ENCODE results near the gene CAMTA1.

CAMTA1 gene

GRCh38 chr1:7501723-7502603, 716.7 kb downstream of the CAMTA1 start:
- no peak overlapping the region for H3K4me3 ChIP-seq (ENCODE audit: low read depth, low read length)
- no peak for DNase-seq (ENCODE audit: low read depth)

GRCh38 chr1:7503691-7504437, 718.6 kb downstream of the CAMTA1 start:
- no peak for DNase-seq (ENCODE audit: low read depth)
- no peak overlapping the region for H3K4me3 ChIP-seq (ENCODE audit: low read depth, low read length)

DNA sequence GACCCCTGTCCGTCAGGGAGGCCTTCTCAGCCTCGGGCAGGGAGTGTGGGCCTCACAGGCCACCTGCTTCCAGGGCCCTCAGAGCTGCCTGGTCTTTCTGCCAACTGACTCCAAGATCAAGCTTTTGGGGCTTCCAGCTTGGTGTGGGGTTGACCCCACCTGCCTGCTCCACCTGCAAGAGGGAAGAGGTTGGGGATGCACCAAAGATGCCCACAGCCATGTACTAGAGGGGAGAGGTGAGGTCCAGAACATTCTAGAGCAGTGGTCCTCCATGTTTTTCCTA, 719.1 kb downstream of the CAMTA1 start:
- DNase-seq (ENCODE audit: low read depth): no peak
- no peak overlapping the region for H3K4me3 ChIP-seq (ENCODE audit: low read depth, low read length)

GRCh38 chr1:7505094-7505770, 720.0 kb downstream of the CAMTA1 start:
- DNase-seq (ENCODE audit: low read depth): no peak
- H3K4me3 ChIP-seq (ENCODE audit: low read depth, low read length): no peak overlapping the region

DNA sequence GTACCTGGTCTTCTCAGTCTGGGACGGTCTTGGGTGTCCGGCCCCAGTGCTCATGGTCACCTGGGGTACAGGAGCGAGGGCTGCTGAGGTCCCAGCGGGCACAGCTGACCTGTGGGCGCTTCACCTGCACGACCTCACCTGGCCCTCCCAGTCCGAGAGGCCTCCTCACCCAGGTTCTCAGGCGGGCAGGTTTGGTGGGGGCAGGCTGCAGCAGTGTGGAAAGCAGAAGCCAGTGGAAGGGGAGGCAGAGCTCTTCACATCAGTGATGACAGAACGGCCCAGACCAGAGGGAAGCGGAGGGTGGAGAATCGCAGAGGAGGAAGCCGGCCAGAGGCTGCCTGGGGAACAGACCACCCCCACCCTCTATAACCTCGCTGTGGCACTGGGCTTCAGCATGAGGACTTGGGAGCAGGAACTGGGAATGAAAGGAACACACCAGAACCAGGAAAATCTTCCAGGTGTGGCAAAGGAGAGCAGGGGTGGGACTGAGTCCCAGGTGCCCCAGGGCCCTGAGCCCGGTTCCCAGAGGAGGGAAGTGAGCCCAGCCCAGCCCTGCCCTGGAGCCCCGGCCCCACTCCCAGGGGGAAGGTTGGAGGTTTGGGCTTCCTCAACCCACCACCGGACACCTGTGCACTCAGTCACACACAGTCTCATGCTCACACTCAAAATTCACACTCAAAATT, 720.7 kb downstream of the CAMTA1 start:
- no peak for DNase-seq (ENCODE audit: low read depth)
- H3K4me3 ChIP-seq (ENCODE audit: low read depth, low read length): no peak overlapping the region

- DNase-seq (ENCODE audit: low read depth): no peak
- no peak overlapping the region for H3K4me3 ChIP-seq (ENCODE audit: low read depth, low read length)
Observed at GRCh38 chr1:7506454-7507284, 721.4 kb downstream of the CAMTA1 start.

DNA sequence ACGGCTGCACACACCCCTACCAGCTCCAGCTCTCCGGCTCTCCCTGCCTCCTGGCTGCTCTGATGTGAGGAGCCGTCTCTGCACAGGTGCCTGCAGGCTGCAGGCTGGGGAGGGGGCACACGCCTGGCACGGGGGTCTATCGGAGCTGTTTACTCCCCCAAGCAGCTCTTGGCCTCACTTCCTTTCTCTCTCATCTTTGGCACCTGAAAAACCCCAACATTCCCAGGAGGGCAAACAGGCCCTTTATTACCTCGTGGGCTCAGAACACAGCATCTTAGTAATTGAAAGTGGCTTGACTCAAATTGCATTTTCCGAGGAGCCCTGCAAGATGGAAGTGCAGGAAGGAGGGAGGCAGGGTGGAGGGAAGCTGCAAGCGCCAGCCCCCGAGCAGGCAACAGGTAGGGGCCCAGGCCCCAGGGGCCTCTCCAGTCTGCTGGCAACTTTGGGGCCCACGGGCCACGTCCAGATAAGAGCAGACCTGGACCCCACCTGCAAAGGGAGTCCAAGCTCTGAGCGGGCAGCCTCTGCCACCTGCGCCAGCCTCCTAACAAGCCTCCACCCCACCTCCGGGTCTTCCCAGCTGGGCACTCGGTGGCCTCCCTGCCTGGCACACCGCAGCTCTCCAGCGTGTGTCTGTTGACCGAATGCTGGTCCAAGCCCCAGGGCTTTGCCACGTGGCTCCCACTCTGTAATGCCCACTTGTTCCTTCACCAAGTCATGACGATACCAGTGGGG, 722.2 kb downstream of the CAMTA1 start:
- DNase-seq (ENCODE audit: low read depth): no peak
- H3K4me3 ChIP-seq (ENCODE audit: low read depth, low read length): no peak overlapping the region

- H3K4me3 ChIP-seq (ENCODE audit: low read depth, low read length): no peak overlapping the region
- no peak for DNase-seq (ENCODE audit: low read depth)
Observed at GRCh38 chr1:7508052-7508933, 723.0 kb downstream of the CAMTA1 start.

DNA sequence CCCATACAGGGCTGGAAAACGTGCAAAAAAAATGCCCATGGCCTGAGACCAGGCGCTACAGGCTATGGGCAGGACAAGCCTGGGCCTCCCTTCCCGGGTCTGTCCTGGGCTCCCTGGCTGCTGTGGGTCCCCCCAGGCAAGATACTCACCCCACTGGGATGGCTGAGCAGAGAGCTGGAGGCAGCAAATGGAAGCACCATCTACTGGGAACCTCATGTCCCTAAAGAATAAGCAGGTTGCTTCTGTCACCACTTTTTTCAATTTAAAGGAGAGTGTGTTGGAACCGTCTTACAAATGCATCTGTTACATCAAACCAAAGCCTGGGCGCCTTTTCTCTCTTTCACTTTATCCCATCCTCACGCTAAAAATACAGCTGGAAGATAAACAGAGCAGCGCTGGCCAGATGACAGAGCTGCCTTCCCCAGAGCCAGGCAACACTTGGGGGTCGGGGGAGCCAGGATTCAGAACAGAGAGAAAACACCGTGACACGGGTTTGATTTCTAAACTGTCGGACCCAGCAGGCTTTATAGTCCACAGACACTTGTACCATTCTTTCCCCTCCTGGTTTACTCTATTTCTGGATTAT, 723.8 kb downstream of the CAMTA1 start:
- no peak for DNase-seq (ENCODE audit: low read depth)
- H3K4me3 ChIP-seq (ENCODE audit: low read depth, low read length): no peak overlapping the region

- no peak for DNase-seq (ENCODE audit: low read depth)
- H3K4me3 ChIP-seq (ENCODE audit: low read depth, low read length): no peak overlapping the region
Observed at GRCh38 chr1:7509598-7509997, 724.3 kb downstream of the CAMTA1 start.

- no peak for DNase-seq (ENCODE audit: low read depth)
- H3K4me3 ChIP-seq (ENCODE audit: low read depth, low read length): no peak overlapping the region
Observed at GRCh38 chr1:7510389-7510931, 725.2 kb downstream of the CAMTA1 start.

DNA sequence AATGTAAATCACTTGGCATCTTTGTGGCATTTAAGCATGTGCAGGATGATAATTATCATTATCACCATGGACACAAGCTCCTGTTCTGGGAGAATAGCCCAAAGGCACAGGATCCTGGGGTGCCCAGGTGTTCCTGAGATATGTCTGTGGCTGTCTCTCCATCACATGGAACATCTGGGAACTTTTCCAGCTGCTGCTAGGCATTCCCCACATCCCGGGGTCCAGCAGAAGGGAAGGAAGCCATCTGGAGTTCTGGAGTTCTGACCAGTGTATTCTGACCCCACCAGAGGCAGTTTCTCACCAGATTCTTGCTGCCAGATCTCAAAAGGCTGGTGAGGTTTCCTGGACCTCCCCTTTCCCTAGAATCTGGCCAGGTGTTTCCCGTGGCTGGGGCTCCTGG, 726.1 kb downstream of the CAMTA1 start:
- DNase-seq (ENCODE audit: low read depth): no peak
- H3K4me3 ChIP-seq (ENCODE audit: low read depth, low read length): no peak overlapping the region

DNA sequence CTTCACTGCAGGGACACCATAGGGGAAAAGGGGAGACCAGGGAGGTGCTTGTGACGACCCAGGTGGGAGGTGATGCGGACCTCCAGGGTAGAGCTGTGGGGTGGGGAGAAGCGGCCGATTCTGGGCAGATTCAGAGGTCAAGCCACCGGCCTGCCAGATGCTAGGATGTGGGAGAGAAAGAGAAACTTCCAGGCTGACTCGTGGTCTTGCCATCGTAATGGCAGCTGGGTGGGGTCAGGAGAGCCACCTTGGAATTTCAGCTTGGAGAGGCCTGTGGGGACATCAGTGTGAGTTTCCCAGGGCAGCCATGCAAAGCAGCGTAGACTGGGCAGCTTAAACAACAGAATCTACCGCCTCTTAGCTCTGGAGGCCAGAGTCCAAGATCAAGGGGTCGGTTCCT, 727.8 kb downstream of the CAMTA1 start:
- H3K4me3 ChIP-seq (ENCODE audit: low read depth, low read length): no peak overlapping the region
- DNase-seq (ENCODE audit: low read depth): no peak

DNA sequence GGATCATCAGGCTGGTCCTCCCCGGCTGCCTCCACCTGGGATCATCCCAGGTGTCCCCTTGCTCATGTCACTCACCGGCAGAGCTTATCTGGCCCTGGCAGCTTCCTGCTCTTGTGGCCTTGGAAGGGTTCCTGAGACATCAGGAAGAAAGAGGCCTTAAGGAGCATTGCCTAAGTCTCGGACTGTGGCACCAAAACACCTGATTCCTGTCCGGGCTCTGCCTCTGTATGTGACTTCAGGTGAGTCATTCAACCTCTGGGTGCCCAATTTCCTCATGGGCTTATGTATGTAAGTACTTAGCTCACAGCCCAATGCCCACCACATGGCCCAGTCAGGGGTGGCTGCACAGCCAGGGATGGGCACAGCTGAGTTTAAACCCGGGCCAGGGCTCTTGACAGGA, 729.9 kb downstream of the CAMTA1 start:
- DNase-seq (ENCODE audit: low read depth): no peak
- no peak overlapping the region for H3K4me3 ChIP-seq (ENCODE audit: low read depth, low read length)

GRCh38 chr1:7515904-7516303, 730.6 kb downstream of the CAMTA1 start:
- no peak overlapping the region for H3K4me3 ChIP-seq (ENCODE audit: low read depth, low read length)
- DNase-seq (ENCODE audit: low read depth): no peak

- no peak for DNase-seq (ENCODE audit: low read depth)
- no peak overlapping the region for H3K4me3 ChIP-seq (ENCODE audit: low read depth, low read length)
Observed at GRCh38 chr1:7516341-7516740, 731.1 kb downstream of the CAMTA1 start.

DNA sequence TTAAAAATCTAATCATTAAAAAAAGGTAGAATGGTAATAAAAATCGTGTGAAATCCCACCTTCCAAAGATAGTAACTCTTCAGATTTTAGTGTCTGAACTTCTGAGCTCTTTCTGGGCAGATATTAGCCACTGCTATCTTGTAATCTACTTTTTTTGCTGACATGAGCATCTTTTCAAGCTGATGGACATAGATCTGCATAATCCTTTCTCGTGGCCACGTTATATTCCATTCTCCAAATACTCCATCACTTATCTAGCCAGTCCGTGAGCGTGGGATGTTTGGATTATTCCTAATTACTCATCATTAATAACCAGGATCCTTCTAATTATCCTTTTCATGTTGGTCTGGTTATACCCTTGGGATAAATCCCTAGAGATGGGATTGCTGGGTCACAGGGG, 731.7 kb downstream of the CAMTA1 start:
- H3K4me3 ChIP-seq (ENCODE audit: low read depth, low read length): no peak overlapping the region
- no peak for DNase-seq (ENCODE audit: low read depth)
